Gastrocnemius medialis (tissue), 4 donors: ENCODE data around the gene ZC3H18. TPM values are rescaled to one million over a fixed set of nuclear protein-coding genes. Genes with fewer than 3 reads are reported as not detected.
A peak's percentile ranks its signal among the peaks of the same experiment; 100 is the strongest.

Experiments
- ATAC-seq, 2 donors: fragments of 150-250 bp; one replicate each; pipeline ENCODE4 v1.9.1; 2016
- DNase-seq, 2 donors: peaks; one replicate each; pipeline ENCODE4 v3.0.0-alpha.2; 2019
- H3K27ac ChIP-seq, 4 donors: fragments of 200-600 bp; sonication (generic); 1 replicate in 1 of 4; 2 replicates in 3 of 4; pipeline ENCODE4 v1.5.1; 2016 to 2018; ENCODE audit warnings: mild to moderate bottlenecking in 2 of 4, moderate library complexity in 1 of 4
- H3K27me3 ChIP-seq, 3 donors: fragments of 200-600 bp; sonication (generic) in 2 of 3; 1 replicate in 1 of 3; 2 replicates in 2 of 3; pipeline versions ENCODE4 v1.5.1 to v1.6.0; 2016 to 2019; ENCODE audit warnings: mild to moderate bottlenecking in 1 of 3, moderate library complexity in 1 of 3
- H3K36me3 ChIP-seq, 2 donors: fragments of 200-600 bp; sonication (generic) in 1 of 2; one replicate each; pipeline ENCODE4 v1.5.1; 2017 to 2018
- H3K4me1 ChIP-seq, 2 donors: fragments of 200-600 bp; sonication (generic) in 1 of 2; one replicate each; pipeline ENCODE4 v1.5.1; 2016 to 2017; ENCODE audit warnings: mild to moderate bottlenecking in 2 of 2
- H3K4me3 ChIP-seq, 4 donors: fragments of 200-600 bp; sonication (generic) in 3 of 4; 1 replicate in 1 of 4; 2 replicates in 3 of 4; pipeline ENCODE4 v1.5.1; 2016 to 2019; ENCODE audit warnings: mild to moderate bottlenecking in 2 of 4
- H3K9me3 ChIP-seq, 3 donors: fragments of 200-600 bp; sonication (generic) in 2 of 3; 1 replicate in 1 of 3; 2 replicates in 2 of 3; pipeline ENCODE4 v1.5.1; 2016 to 2019
- POLR2A ChIP-seq, 2 donors: fragments of 450-650 bp; IDR thresholded peaks; one replicate each; pipeline ENCODE4 v1.6.1; 2017; ENCODE audit warnings: antibody characterized with exemption in 2 of 2, mild to moderate bottlenecking in 2 of 2, moderate library complexity in 2 of 2
- in situ Hi-C, 4 donors: fragments of 200-750 bp; cut with MboI; loops; one replicate each; pipeline versions ENCODE4 v1.15.0 to v1.8.0; 2017; ENCODE audit warnings: low sequenced_read_pairs in 4 of 4
- intact Hi-C: fragments of 100-400 bp; cut with DNase I; formaldehyde crosslinking; loops from one replicate; pipeline ENCODE4 v1.15.1; 2023; ENCODE audit warnings: low total_unique reads
- total RNA-seq, 4 donors: library from RNA; depleted of rRNA; stranded (reverse); fragments of >200 nt; gene quantifications; one replicate each; pipeline versions ENCODE4 v1.1.0 to v1.2.3, GENCODE V29; 2016
- TF ChIP-seq, protein P1 (sequence below), 5 experiments: fragments of 450-650 bp in 3 of 5; fragments of 200-600 bp in 2 of 5; sonication (generic) in 2 of 5; IDR thresholded peaks in 4 of 5; conservative IDR thresholded peaks in 1 of 5; 1 replicate in 4 of 5; 2 replicates in 1 of 5; pipeline ENCODE4 v1.5.1; 2016 to 2019; ENCODE audit warnings: antibody characterized with exemption in 5 of 5, mild to moderate bottlenecking in 3 of 5, moderate library complexity in 3 of 5

ZC3H18 gene
- total RNA-seq, 4 donors from 2014 or later, result 10.9 to 20.5 (median 18.4) TPM

DNA sequence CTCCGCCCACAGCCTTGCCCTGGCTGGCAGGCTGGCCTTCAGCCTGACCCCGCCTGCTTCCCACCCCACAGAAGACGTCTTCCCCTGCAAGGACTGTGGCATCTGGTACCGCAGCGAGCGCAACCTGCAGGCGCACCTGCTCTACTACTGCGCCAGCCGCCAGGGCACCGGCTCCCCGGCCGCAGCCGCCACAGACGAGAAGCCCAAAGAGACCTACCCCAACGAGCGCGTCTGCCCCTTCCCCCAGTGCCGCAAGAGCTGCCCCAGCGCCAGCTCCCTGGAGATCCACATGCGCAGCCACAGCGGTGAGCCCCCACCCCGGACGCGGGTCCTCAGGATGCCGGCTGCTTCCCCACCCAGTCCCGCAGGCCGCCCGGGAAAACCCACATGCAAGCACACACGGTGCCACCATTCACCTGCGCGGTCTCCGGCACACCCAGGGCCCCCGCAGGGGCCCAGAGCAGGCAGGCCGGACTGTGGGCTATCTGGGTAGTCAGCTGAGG is 38.2 kb upstream of the ZC3H18 start:
- TF ChIP-seq, protein P1, sequence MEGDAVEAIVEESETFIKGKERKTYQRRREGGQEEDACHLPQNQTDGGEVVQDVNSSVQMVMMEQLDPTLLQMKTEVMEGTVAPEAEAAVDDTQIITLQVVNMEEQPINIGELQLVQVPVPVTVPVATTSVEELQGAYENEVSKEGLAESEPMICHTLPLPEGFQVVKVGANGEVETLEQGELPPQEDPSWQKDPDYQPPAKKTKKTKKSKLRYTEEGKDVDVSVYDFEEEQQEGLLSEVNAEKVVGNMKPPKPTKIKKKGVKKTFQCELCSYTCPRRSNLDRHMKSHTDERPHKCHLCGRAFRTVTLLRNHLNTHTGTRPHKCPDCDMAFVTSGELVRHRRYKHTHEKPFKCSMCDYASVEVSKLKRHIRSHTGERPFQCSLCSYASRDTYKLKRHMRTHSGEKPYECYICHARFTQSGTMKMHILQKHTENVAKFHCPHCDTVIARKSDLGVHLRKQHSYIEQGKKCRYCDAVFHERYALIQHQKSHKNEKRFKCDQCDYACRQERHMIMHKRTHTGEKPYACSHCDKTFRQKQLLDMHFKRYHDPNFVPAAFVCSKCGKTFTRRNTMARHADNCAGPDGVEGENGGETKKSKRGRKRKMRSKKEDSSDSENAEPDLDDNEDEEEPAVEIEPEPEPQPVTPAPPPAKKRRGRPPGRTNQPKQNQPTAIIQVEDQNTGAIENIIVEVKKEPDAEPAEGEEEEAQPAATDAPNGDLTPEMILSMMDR (IDR thresholded peaks at IDR 0.05 in 4 of 5, conservative IDR thresholded peaks at IDR 0.05 in 1 of 5), result no peak
- TF ChIP-seq POLR2A (IDR thresholded peaks at IDR 0.05), result no peak
- H3K27ac ChIP-seq, result no peak overlapping the region
- DNase-seq (no peak), ATAC-seq (no peak)
- no peaks in the 10 kb centered on the region for H3K27me3 ChIP-seq
- intact Hi-C loops (loop anchor here (5.0 kb wide), 1 partner anchor 140 kb away; no protein-coding TSS in a partner anchor), in situ Hi-C loops (no loop called here)
- no peaks in the 10 kb centered on the region for H3K9me3 ChIP-seq
- no peak overlapping the region for H3K4me3 ChIP-seq
- no peaks in the 10 kb centered on the region for H3K36me3 ChIP-seq
- H3K4me1 ChIP-seq, result peaks cover 11 to 30% of the 10 kb centered on the region in 2 donors

DNA sequence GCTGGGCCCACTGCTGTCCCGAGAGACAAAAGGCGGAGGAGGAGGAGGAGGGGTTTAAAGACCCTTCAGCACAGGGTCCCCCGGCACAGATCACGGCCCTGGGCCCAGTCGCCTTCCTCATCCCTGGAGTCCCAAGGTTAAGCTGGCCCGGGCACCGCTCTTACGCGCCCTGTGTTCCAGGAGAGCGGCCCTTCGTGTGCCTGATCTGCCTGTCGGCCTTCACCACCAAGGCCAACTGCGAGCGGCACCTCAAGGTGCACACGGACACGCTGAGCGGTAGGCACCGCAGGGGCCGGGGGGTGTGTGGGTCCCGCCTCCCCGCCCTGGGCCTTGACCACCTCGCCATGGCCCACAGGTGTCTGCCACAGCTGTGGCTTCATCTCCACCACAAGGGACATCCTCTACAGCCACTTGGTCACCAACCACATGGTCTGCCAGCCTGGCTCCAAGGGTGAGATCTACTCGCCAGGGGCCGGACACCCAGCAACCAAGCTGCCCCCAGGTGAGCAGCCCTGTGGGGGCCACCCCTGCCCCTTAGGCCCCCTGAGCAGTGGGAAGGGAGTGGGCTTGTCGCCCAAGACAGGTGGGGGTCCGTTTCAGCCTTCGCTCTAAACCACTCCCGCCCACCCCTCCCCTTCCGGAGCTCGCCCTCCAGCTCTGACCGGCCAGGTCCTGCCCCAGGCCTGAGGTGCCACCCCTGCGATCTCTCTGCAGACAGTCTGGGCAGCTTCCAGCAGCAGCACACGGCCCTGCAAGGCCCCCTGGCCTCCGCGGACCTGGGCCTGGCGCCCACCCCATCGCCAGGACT is 37.6 kb upstream of the ZC3H18 start:
- H3K27me3 ChIP-seq, result no peaks in the 10 kb centered on the region
- H3K4me1 ChIP-seq, result peaks cover 7 to 25% of the 10 kb centered on the region in 2 donors
- H3K4me3 ChIP-seq, result peak overlapping the region; percentile 47 to 63 (median 56)
- H3K9me3 ChIP-seq, result no peaks in the 10 kb centered on the region
- no peaks in the 10 kb centered on the region for H3K36me3 ChIP-seq
- TF ChIP-seq, protein P1 (IDR thresholded peaks at IDR 0.05 in 4 of 5, conservative IDR thresholded peaks at IDR 0.05 in 1 of 5), result no peak
- TF ChIP-seq POLR2A (IDR thresholded peaks at IDR 0.05), result no peak
- no peak overlapping the region for H3K27ac ChIP-seq
- DNase-seq, result no peak
- in situ Hi-C loops, result no loop called here
- intact Hi-C loops, result loop anchor here (5.0 kb wide), 1 partner anchor 140 kb away; no protein-coding TSS in a partner anchor
- no peak for ATAC-seq

DNA sequence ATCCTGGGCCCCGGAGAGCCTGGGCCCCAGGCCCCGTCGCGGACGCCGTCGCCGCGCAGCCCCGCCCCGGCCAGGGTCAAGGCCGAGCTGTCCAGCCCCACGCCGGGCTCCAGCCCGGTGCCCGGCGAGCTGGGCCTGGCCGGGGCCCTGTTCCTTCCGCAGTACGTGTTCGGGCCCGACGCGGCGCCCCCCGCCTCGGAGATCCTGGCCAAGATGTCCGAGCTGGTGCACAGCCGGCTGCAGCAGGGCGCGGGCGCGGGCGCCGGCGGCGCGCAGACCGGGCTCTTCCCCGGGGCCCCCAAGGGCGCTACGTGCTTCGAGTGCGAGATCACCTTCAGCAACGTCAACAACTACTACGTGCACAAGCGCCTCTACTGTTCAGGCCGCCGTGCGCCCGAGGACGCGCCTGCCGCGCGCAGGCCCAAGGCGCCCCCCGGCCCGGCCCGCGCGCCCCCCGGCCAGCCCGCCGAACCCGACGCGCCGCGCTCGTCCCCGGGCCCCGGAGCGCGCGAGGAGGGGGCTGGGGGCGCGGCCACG is 36.8 kb upstream of the ZC3H18 start:
- no peaks in the 10 kb centered on the region for H3K27me3 ChIP-seq

DNA sequence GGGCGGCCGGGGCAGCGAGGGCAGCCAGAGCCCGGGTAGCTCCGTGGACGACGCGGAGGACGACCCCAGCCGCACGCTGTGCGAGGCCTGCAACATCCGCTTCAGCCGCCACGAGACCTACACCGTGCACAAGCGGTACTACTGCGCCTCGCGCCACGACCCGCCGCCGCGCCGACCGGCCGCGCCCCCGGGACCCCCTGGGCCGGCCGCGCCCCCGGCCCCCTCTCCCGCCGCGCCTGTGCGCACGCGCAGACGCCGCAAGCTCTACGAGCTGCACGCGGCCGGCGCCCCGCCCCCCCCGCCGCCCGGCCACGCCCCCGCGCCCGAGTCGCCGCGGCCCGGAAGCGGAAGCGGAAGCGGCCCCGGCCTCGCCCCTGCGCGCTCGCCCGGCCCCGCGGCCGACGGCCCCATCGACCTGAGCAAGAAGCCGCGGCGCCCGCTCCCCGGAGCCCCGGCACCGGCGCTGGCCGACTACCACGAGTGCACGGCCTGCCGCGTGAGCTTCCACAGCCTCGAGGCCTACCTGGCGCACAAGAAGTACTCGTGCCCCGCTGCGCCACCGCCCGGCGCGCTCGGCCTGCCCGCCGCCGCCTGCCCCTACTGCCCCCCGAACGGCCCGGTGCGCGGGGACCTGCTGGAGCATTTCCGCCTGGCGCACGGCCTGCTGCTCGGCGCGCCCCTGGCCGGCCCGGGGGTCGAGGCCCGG is 36.1 kb upstream of the ZC3H18 start:
- Histone ChIP-seq H3K4me1 (peaks cover 7 to 25% of the 10 kb centered on the region in 2 donors), H3K27ac (peak overlapping the region; percentile 62 to 88 (median 84)), H3K9me3 (no peaks in the 10 kb centered on the region), H3K36me3 (no peaks in the 10 kb centered on the region), H3K4me3 (peak overlapping the region; percentile 45 to 79 (median 66)), H3K27me3 (peaks cover 0 to 2% (median 1%) of the 10 kb centered on the region in 3 donors)
- ATAC-seq, result peak; percentile 90
- in situ Hi-C loops, result no loop called here
- intact Hi-C loops, result loop anchor here (1.0 to 5.0 kb wide), 3 partner anchors 37 to 583 kb away; partner anchors contain the start of genes BANP and ZC3H18
- peak; percentile 68 to 80 for TF ChIP-seq POLR2A (IDR thresholded peaks at IDR 0.05)
- TF ChIP-seq, protein P1 (IDR thresholded peaks at IDR 0.05 in 4 of 5, conservative IDR thresholded peaks at IDR 0.05 in 1 of 5), result peak in 1 of 5 experiments; percentile 19
- peak; percentile 42 to 67 for DNase-seq

More for the DNA sequence above, 36.8 kb upstream of the ZC3H18 start:
- Histone ChIP-seq H3K36me3 (no peaks in the 10 kb centered on the region), H3K27ac (no peak overlapping the region), H3K9me3 (no peaks in the 10 kb centered on the region), H3K4me1 (peaks cover 7 to 25% of the 10 kb centered on the region in 2 donors), H3K4me3 (peak overlapping the region; percentile 47 to 63 (median 56))
- intact Hi-C loops, result loop anchor here (5.0 kb wide), 1 partner anchor 141 kb away; no protein-coding TSS in a partner anchor
- ATAC-seq (peak; percentile 22 to 44), DNase-seq (no peak)
- in situ Hi-C loops, result no loop called here
- TF ChIP-seq, protein P1 (IDR thresholded peaks at IDR 0.05 in 4 of 5, conservative IDR thresholded peaks at IDR 0.05 in 1 of 5), result no peak
- no peak for TF ChIP-seq POLR2A (IDR thresholded peaks at IDR 0.05)
